MCF 10A (cell line): Measurements from ENCODE around the gene CD247. TPM values are rescaled to one million over a fixed set of nuclear protein-coding genes. Genes with fewer than 3 reads are reported as not detected.

ENCODE experiments used
- BruUV-seq: library from RNA; stranded (reverse); fragments of 400-500 nt; replicated peaks from 2 replicates; lab custom pipeline; 2021; lab: Mats Ljungman, UMichigan
- CTCF ChIA-PET: fragments of 300-600 bp; sonication (Branson Sonifier 250); formaldehyde crosslinking; extraction: SDS; loops from one replicate; lab custom pipeline; 2021; ENCODE audit warnings: antibody characterized with exemption, inconsistent platforms; lab: Yijun Ruan, JAX
- POLR2A ChIA-PET: fragments of 300-600, 350-650 bp; sonication (Branson Sonifier 250); formaldehyde crosslinking; extraction: SDS; loops from one replicate; lab custom pipeline; 2020; ENCODE audit warnings: antibody characterized with exemption, inconsistent platforms; lab: Yijun Ruan, JAX
- DNase-seq: peaks from one replicate; pipeline ENCODE4 v3.0.0-alpha.2; 2018; ENCODE audit not compliant: unreplicated experiment
- H3K27ac Mint-ChIP-seq: one replicate; pipeline ENCODE4 v1.8.0; 2022; ENCODE audit warnings: mild to moderate bottlenecking, low read depth, mixed read lengths; ENCODE audit not compliant: unreplicated experiment
- H3K27me3 Mint-ChIP-seq: one replicate; pipeline ENCODE4 v1.8.0; 2022; ENCODE audit warnings: mixed read lengths; ENCODE audit not compliant: insufficient read depth, unreplicated experiment
- H3K36me3 Mint-ChIP-seq: one replicate; pipeline ENCODE4 v1.8.0; 2022; ENCODE audit warnings: mild to moderate bottlenecking, moderate library complexity, mixed read lengths; ENCODE audit not compliant: insufficient read depth, unreplicated experiment
- H3K4me1 Mint-ChIP-seq: one replicate; pipeline ENCODE4 v1.8.0; 2022; ENCODE audit warnings: mixed read lengths; ENCODE audit not compliant: insufficient read depth, unreplicated experiment
- H3K4me3 Mint-ChIP-seq: one replicate; pipeline ENCODE4 v1.8.0; 2022; ENCODE audit warnings: mild to moderate bottlenecking, moderate library complexity, mixed read lengths; ENCODE audit not compliant: unreplicated experiment
- H3K9me3 Mint-ChIP-seq: one replicate; pipeline ENCODE4 v1.8.0; 2022; ENCODE audit warnings: mixed read lengths; ENCODE audit not compliant: unreplicated experiment
- intact Hi-C: fragments of 100-400 bp; cut with micrococcal nuclease; formaldehyde crosslinking; loops from 2 replicates; pipeline ENCODE4 v1.14.1; 2022
- total RNA-seq: library from RNA; stranded (reverse); gene quantifications from 2 replicates; pipeline ENCODE4 v1.2.3, GENCODE V29; 2022
- TF ChIP-seq, protein P1 (sequence below): fragments of 200-600 bp; IDR thresholded peaks from one replicate; pipeline ENCODE4 v1.8.0; 2022; ENCODE audit warnings: antibody characterized with exemption, mild to moderate bottlenecking; ENCODE audit not compliant: unreplicated experiment

CD247 gene
- total RNA-seq, 1 experiment from 2014 or later: not detected

GRCh38 chr1:167528057-167528728 is 9.9 kb upstream of the CD247 start:
- no peak overlapping the region for H3K27ac Mint-ChIP-seq
- H3K4me1 Mint-ChIP-seq: no peaks in the 10 kb centered on the region
- TF ChIP-seq, protein P1, sequence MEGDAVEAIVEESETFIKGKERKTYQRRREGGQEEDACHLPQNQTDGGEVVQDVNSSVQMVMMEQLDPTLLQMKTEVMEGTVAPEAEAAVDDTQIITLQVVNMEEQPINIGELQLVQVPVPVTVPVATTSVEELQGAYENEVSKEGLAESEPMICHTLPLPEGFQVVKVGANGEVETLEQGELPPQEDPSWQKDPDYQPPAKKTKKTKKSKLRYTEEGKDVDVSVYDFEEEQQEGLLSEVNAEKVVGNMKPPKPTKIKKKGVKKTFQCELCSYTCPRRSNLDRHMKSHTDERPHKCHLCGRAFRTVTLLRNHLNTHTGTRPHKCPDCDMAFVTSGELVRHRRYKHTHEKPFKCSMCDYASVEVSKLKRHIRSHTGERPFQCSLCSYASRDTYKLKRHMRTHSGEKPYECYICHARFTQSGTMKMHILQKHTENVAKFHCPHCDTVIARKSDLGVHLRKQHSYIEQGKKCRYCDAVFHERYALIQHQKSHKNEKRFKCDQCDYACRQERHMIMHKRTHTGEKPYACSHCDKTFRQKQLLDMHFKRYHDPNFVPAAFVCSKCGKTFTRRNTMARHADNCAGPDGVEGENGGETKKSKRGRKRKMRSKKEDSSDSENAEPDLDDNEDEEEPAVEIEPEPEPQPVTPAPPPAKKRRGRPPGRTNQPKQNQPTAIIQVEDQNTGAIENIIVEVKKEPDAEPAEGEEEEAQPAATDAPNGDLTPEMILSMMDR: no peak
- ChIA-PET POLR2A (interaction anchor here (1.0 to 1.1 kb wide), 2 partner anchors 10 to 86 kb away, joined by 3 read pairs; no protein-coding TSS in a partner anchor), CTCF (interaction anchor here (0.6 to 10.6 kb wide), 11 partner anchors 9 to 471 kb away, joined by 3 to 91 read pairs (median 7); no protein-coding TSS in a partner anchor)
- H3K4me3 Mint-ChIP-seq: no peak overlapping the region
- intact Hi-C loops: no loop called here
- no TSS peak for BruUV-seq
- no peaks in the 10 kb centered on the region for H3K27me3 Mint-ChIP-seq
- H3K36me3 Mint-ChIP-seq: no peaks in the 10 kb centered on the region
- no peaks in the 10 kb centered on the region for H3K9me3 Mint-ChIP-seq
- no peak for DNase-seq

DNA sequence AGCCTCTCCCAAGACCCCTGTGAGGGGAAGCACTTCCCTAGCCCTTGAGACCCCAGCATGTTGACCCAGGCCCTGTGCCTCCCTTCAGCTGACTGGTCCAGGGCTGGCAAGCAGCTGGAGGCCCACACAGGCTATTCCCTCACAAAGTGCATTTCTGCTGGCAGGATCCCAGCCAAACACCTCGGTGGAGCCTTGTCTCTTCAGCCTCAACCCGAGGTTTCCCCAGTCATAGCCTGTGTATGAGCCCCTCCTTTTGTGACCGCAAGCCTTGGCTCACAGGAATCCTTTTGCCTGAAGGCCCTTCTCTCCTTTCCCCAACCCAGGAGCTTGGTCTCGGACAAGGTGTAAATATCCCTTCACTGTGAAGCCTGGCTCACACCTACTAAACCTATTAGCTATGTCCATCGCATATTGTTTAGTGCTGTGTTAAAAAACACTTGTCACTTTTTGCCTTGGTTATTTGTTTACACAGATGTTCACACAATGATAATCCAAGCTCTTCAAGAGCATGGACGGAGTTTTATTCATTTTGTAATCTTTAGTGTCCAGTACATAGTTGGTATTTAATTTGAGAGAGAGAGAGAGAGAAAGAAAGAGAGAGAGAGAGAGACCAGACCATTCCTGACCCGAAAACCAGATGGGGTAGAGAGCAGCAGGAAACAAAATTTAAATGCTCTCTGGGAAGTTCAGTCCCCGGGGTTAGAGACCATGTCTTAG is 8.5 kb upstream of the CD247 start:
- BruUV-seq: no TSS peak
- Mint-ChIP-seq H3K9me3 (no peaks in the 10 kb centered on the region), H3K36me3 (no peaks in the 10 kb centered on the region), H3K27me3 (no peaks in the 10 kb centered on the region), H3K4me1 (no peaks in the 10 kb centered on the region), H3K27ac (no peak overlapping the region), H3K4me3 (no peak overlapping the region)
- DNase-seq: no peak
- POLR2A ChIA-PET: interaction anchor here (1.2 kb wide), 1 partner anchor 10 kb away, joined by 3 read pairs; no protein-coding TSS in a partner anchor
- CTCF ChIA-PET: interaction anchor here (0.5 to 10.6 kb wide), 6 partner anchors 16 to 259 kb away, joined by 3 to 91 read pairs (median 4); no protein-coding TSS in a partner anchor
- TF ChIP-seq, protein P1: no peak
- intact Hi-C loops: no loop called here

- no peak overlapping the region for H3K4me3 Mint-ChIP-seq
- POLR2A ChIA-PET: interaction anchor here (0.8 kb wide), 2 partner anchors 9 to 16 kb away, joined by 3 read pairs; no protein-coding TSS in a partner anchor
- H3K27me3 Mint-ChIP-seq: no peaks in the 10 kb centered on the region
- no peaks in the 10 kb centered on the region for H3K9me3 Mint-ChIP-seq
- CTCF ChIA-PET: interaction anchor here (0.6 to 2.0 kb wide), 7 partner anchors 9 to 465 kb away, joined by 3 to 12 read pairs (median 4); no protein-coding TSS in a partner anchor
- BruUV-seq: no TSS peak
- TF ChIP-seq, protein P1: no peak
- DNase-seq: no peak
- intact Hi-C loops: no loop called here
- no peaks in the 10 kb centered on the region for H3K36me3 Mint-ChIP-seq
- H3K27ac Mint-ChIP-seq: no peak overlapping the region
- H3K4me1 Mint-ChIP-seq: no peaks in the 10 kb centered on the region
Measured at GRCh38 chr1:167524651-167525050, 6.3 kb upstream of the CD247 start.

DNA sequence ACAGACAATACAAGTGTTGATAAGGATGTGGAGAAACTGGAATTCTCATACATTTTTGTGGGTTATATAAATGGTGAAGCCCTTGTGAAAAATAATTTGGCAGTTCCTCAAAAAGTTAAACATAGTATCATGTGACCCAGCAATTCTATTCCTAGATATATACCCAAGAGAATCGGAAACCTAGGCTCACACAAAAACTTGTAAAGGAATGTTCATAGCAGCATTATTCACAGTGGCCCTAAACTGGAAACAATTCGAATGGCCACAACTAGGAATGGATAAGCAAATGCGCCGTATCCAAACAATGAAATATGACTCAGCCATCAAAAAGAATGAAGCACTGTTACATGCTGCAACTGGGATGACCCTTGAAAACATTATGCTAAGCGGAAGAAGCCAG is 3.9 kb upstream of the CD247 start:
- no peaks in the 10 kb centered on the region for H3K27me3 Mint-ChIP-seq
- no peaks in the 10 kb centered on the region for H3K36me3 Mint-ChIP-seq
- DNase-seq: no peak
- ChIA-PET CTCF (interaction anchor here (1.1 kb wide), 1 partner anchor 12 kb away, joined by 3 read pairs; no protein-coding TSS in a partner anchor), POLR2A (no interaction called here)
- BruUV-seq: no TSS peak
- TF ChIP-seq, protein P1: no peak
- intact Hi-C loops: no loop called here
- no peaks in the 10 kb centered on the region for H3K9me3 Mint-ChIP-seq
- H3K4me1 Mint-ChIP-seq: no peaks in the 10 kb centered on the region
- no peak overlapping the region for H3K27ac Mint-ChIP-seq
- no peak overlapping the region for H3K4me3 Mint-ChIP-seq
